NCI-H187 treated with DMSO at 0.1 percent for 48 hours (cell line): Measurements from ENCODE around the gene SDK2.

Source experiments
- DNase-seq: peaks from one replicate; lab custom pipeline; 2025; lab: John Stamatoyannopoulos, UW

Gene SDK2, protein sequence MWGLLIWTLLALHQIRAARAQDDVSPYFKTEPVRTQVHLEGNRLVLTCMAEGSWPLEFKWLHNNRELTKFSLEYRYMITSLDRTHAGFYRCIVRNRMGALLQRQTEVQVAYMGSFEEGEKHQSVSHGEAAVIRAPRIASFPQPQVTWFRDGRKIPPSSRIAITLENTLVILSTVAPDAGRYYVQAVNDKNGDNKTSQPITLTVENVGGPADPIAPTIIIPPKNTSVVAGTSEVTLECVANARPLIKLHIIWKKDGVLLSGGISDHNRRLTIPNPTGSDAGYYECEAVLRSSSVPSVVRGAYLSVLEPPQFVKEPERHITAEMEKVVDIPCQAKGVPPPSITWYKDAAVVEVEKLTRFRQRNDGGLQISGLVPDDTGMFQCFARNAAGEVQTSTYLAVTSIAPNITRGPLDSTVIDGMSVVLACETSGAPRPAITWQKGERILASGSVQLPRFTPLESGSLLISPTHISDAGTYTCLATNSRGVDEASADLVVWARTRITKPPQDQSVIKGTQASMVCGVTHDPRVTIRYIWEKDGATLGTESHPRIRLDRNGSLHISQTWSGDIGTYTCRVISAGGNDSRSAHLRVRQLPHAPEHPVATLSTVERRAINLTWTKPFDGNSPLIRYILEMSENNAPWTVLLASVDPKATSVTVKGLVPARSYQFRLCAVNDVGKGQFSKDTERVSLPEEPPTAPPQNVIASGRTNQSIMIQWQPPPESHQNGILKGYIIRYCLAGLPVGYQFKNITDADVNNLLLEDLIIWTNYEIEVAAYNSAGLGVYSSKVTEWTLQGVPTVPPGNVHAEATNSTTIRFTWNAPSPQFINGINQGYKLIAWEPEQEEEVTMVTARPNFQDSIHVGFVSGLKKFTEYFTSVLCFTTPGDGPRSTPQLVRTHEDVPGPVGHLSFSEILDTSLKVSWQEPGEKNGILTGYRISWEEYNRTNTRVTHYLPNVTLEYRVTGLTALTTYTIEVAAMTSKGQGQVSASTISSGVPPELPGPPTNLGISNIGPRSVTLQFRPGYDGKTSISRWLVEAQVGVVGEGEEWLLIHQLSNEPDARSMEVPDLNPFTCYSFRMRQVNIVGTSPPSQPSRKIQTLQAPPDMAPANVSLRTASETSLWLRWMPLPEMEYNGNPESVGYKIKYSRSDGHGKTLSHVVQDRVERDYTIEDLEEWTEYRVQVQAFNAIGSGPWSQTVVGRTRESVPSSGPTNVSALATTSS (N-terminal part only)

DNA sequence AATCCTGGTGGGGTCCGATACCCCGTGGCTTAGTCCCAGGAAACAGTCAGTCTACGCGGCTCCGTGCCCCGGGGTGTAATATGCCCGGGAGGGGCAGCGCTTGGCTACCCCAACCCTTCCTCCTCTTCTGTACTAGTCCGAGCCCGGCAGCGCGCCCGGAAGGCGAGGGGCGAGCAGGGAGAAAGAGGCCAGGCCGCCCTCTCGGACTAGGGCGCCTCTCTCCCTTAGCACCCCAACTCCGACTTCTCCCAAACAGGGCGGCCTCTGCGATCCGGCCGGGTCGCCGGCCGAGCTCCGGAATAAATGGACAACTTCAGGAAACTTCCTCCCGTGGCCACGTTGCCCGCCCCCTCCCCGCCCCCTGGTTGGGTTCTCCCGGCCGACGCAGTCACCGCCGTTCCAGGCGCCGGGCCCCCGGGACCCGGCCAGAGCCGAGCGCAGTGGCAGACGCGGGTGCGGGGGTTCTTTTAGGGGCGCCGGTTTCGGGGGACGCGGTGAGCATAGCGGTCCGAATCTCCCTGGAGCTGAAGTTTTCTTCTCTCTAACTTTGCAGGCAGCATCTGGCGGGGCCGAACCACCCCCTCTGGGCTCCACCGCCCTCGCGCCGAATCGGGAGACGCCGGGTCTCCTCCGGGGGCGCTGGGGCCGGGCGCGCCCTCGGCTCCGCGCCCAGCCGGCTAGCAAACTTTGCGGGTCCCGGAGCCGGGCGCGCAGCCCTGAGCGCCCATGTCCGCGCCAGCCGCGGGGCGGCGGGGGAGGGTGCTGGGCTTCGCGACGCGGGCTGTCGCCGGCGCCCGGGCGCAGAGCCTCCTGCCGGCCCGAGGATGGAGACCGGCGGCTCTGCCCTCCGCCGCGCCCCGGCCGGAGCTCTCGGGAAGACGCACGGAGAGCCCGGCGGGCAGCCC lies at the start of gene SDK2:
SDK2 (minus strand) TSS at position 301 of the 905 bp plus-strand sequence. CDS start 357 bp downstream, outside the sequence.
- no peak for DNase-seq

DNA sequence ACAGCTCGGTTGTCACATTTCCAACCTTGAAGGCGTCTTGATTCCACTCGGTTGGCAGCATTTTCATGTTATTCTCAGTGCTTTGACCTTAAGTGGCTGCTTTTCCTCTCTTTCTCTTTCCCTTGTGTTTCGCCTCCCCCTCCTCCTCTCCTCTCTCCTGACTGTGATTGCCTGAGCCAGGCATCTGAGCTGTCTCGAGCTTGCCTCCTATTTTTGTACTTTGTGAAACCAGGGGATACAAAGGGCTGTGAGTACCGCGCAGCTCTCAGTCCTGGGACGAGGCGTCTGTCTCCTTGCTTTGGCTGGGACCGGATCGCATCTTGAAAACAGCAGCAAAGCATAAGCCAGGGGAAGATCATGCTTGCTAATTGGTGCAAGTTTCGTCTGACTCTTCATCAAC lies 48.8 kb upstream of the SDK2 start:
- no peak for DNase-seq

DNA sequence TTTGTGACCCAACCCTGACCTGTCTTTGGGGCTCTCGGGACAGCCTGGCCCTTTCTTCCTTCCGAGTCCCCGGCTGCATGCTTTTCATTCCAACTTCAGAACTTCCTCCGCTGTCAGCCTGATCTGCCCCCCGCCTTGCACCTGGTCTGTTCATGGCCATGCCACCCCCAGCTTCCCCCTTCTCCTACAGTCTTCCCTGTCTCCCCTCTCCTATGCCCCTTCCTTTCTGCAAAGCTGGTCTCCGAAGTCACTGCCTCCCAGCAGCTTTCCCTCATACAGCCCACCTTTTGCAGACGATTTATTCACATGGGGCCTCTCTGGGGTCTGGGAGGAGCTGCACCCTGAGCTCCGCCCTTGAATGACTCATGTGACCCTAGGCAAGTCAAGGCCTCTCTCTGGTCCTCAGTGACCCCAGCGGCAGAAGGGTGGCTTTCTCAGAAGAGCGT lies 47.1 kb upstream of the SDK2 start:
- DNase-seq, result no peak

DNA sequence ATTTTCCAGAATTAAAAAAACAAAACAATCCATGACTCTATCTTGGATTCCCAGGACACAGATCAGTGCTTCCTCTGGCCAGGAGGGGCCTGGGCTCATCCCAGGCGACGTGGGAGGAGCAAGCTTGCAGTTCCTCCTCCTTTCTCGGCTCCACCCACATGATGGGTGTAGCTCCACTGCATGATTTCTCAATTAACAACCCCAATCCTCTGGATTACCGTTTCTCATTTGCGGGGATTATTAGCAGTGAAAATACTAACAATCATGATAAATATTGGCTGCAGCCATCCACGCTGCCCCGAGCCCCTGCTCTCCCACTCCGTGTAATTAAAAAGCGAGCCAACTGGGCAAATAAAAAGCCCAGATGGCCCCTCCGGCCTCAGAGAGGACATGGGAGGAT lies 46.4 kb upstream of the SDK2 start:
- DNase-seq, result no peak

DNA sequence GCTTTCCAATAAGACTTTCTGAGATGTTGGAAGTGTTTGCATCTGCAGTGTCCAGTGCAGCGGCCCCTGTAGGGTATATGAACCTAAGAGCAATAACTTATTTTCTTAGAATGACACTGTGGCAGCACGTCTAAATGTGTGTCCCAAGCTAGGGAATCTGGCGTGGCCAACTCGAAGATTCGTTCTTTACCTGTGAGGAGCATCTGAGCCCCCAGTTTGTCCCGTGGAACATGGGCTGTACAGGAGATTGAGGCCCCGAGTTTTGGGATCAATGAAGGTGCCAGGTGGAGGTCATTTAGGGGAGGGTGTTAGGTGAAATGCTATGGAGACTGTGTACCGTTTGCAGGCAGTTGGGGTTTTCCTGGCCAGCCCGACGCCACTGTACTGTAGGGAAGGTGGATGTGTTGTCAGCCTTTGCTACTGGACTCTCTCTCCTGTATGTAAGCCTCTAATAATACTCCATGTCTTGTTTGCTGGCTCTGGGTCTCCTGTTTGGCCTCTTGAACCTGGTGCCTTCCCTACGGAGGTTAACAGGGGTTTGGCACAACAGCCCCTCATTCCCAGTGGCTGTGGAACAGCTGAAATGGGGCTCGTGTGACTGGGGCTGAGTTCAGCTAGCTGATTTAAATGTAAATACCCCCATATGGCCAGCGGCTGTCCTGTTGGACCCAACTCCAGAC lies 45.5 kb upstream of the SDK2 start:
- no peak for DNase-seq

DNA sequence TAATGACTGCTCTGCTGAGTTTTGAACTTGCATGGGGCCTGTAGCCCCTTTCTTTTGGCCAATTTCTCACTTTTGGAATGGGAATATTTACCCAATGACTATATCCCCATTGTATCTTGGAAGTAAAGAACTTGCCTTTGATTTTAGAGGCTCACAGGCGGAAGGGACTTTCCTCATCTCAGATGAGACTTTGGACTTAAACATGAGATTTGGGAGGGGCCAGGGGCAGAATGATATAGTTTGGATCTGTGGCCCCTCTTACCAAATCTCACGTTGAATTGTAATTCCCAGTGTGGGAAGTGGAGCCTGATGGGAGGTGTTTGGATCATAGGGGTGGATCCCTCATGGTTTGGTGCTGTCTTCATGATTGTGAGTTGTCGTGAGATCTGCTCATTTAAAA lies 42.7 kb upstream of the SDK2 start:
- DNase-seq, result no peak

DNA sequence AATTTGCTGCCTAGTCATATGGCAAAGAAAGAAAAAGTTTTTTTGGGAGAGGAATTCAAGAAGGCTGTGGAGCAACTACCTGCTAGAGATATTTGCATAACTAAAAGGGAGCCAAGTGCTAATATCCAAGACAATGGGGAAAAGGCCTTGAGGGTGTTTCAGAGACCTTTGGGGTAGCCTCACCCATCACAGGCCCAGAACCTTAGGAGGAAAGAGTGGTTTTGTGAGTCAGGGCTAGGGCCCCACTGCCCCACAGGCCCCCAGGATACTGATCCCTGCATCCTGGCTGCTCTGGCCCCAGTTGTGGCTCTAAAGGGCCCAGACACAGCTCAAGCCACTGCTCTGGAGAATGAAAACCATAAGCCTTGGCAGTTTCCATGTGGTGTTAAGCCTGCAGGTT lies 41.9 kb upstream of the SDK2 start:
- no peak for DNase-seq

DNA sequence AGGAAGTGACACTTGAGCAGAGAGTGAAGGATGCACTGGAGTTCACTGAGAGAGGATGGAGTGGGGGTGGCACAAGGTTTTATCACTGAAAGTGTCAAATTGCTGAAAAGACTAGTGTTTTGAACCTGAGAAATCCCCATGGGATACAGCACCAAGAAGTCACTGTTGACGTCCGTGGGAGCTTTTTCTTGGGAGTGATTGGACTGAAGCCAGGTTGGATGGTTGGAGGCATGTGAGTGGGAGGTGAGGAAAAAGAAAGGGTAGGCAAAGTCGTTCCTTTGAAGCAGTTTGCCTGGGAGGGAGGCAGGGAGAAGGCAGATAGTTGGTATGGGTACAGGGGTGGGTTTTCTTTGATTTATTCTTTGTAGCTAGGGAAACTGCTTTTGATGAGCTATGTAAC lies 39.9 kb upstream of the SDK2 start:
- DNase-seq, result no peak

DNA sequence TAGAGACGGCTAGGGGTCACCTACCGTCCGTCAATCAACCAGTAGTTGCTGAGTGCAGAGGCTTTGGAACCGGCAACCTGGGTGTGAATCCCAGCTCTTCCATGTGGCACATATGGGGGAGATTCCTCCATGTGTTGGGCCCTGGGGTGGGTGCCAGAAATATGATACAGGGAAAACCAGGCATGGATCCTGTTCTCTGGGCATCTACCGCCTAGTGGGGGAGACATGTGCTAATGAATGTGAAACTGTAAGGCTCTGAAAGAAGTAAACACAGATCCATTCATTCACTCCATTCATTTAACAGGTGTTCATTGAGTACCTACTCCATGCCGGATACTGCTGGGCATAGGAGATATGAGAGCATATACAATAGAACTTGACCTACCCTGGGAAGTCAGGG lies 39.5 kb upstream of the SDK2 start:
- DNase-seq, result no peak

DNA sequence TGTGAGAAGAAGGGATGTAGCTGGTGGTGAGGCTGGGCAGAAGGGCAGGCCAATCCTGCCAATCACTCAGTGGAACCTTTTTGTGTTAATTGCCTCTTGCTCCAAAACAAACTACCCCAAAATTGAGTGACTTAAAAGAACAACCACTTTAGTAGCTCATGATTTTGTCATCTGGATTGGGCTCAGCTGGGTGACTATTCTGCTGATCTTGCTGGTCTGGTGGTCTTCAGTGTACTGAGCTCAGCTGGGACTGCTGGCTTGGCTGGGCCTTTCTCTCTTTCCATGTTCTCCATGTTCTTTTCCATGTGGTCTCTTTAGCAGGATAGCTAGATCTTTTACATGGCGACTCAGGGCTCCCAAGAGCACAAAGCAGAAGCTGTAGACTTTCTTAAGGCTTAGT lies 37.7 kb upstream of the SDK2 start:
- no peak for DNase-seq

DNA sequence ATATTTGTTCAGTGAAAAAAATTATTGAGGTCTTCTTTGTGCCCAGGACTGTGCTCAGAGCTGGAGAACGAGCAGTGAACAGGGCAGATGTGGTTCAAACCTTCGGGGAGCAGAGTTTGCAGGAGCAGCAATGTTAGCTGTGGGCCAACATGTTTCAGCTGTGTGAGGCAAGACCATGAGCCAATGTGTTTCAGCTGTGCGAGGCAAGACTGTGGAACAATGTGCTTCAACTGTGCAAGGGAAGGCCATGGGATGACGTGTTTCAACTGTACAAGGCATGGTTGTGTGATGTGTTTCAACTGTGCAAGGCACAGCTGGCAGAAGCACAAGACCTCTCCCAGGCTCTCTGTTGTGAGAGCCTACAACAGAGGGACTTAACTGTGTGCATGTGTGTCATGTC lies 35.2 kb upstream of the SDK2 start:
- DNase-seq, result no peak

DNA sequence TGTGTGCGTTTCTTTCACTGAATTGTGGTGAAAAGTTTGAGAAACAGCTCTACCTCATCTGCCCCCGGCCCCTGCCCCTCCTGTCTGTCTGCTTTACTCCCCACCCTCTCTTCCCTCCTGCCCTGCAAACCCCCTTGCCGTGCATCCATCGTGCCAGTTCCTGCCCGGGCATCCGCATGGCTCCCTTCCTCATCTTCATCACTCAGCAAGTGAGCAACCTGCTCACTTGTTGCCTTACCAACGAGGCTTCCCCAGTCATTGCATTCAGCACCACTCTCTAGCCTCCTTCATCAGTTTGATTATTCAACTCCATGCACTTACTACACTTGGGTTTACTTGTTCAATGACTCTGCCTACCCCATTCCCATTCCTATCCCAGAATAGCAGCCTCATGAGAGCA lies 34.8 kb upstream of the SDK2 start:
- DNase-seq, result no peak

DNA sequence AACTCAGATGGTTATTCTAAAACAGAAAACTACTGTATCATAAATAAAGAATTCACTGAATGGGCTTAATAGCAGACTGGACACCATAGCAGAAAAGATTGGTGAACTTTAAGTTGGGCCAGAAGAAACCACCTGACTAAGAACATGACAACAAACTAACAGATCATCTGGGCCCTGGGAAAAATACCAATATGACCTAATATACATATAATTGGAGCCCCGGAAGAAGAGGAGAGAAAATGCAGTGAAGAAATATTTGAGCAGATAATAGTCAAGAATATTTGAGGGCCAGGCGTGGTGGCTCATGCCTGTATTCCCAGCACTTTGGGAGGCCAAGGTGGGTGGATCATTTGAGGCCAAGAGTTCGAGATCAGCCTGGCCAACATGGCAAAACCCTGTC lies 25.5 kb upstream of the SDK2 start:
- no peak for DNase-seq

DNA sequence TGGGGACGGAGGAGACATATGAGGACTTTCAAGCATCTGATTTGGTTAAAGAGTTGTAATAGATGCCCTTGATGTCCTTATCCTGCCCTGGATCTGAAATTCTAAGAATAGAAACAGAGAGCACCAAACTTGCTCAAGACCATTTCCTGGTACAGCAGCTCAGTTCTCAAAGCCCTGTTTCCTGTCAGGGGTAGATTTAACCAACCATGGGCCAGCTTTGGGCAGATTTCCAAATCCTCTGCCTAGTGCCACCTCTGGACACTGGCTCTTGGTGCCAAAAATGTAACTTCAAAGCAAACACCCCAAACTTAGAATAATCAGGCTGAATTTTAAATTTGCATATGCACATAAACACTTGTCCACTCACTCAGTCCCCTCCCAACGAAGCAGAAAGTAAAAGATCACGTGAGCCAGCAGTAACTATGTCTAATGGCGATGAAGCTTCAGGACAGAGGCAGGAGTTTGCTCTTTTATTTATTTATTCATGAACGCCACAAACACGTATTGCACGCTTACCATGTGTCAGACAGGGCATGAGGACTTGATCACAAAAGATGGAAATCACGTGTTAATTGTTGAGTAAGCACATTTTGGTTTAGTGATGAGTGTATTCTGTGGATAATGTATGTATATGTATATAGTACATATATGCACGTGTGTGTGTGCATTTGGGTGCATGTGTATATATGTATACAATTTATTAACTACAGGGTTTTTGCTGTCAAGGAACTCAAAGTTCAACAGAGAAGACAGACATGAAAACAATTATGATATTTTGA lies 23.1 kb upstream of the SDK2 start:
- no peak for DNase-seq

DNA sequence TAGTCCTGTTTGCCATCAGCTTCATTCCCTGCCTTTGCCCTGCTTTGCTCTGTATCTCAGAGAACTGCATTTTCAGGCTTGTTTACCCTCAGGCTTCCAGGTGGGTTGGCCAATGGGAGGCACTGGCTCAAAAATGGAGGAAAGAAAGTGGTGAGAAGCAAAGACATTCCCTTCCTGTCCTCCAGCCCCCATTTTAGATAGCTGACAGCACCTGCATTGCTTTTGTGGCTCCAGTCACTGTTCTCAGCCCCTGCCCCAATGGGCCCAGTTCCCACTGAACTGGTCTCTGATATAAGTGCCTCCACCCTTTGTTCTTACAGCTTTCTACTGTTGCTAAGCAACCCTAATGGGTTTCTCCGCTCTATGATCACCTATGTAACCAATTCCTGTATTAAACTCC lies 19.4 kb upstream of the SDK2 start:
- no peak for DNase-seq

DNA sequence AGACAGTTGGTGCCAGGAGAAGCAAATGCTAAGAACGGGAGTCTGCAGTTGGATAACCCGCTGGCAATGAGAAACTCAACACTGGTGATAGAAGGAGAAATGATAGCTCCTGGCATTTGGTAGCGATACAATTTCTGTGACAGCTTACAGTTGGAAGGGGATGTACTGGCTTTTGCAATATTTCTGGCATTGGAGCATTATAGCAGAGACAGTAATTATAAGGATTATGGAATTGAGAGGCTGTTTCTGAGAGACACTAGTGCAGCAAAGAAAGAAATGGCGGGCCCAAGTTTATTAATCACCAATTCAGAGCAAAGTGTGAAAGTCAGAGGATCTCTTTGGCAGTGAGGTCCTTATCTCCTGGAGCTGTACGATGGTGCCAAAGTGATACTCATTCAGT lies 16.1 kb upstream of the SDK2 start:
- DNase-seq, result no peak

DNA sequence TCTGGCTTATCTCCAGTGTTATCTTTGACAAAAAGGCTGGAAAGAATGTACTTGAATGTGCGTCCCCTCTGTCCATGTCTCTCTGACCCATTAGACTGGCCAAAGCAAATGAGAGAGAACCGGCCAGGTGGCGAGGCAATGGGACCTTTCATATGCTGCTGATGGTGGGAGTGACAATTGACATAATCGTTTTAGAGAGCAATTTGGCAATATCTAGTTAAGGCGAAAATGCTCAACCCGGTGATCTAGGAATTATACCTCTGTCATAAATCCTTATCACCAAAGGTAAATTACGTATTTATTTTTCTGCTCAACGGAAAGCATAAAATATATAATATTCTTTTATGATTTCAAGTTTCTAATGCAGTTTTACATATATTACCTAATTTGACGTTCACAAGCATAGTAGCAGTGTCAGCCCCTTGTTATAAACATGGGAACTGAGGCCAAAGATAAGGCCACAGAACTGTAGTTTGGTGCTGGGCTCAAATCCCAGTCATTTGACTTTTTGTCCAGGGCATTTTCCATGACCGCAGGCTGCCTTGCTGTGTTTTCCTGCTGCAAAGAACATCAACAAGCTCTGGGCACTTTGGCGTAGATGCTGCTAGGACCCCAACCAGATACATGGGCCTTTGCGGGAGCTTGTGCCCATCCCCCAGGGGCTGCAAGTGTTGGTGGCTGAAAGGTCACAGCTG lies 14.7 kb upstream of the SDK2 start:
- no peak for DNase-seq

DNA sequence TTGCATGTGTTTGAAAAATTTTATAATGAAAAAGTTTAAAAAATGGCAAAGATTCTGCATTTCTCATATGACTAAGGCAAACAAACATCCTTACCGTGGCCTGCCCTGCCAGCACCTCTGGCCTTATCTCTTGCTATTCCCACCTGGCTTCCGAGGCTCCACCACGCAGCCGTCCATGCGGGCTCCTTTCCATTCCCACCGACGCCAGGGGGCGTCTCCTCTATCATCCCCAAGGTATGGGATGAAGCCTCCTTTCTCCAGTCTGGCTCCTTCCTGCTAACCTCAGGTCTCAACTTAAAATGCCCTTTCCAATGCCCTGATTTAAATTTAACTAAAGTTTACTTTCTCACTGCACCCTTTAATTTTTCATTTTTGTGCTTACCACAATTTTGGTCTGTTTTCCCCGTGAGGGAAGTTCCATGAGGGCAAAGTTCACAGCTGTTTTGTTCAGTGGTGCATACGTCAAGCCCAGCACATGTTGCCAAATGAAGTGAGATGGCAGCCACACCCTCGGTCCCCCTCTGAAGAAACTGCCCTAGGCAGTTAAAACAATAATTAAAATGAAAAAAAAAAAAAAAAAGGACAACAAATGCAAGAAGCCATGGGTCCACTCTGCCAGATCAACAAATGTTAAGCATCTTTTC lies 13.3 kb upstream of the SDK2 start:
- no peak for DNase-seq

DNA sequence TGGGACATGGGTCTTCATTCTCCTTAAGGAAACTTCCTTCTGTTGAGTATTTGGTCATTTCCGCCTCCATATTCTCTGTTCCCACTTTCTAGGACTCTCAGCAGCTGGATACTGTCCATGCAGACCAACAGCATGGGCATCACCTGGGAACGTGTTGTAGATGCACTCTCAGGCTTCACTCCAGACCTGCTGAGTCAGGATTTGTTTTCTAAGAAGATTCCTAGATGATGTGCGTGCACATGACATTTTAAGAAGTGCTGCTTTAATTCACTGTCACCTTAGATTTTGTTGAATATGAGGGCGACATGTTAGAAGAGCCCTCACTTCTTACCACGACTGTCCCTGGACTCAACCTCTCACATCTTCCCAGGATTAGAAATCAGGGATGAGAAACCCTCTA lies 10.0 kb upstream of the SDK2 start:
- no peak for DNase-seq
